ENCODE measurements around the gene ITPKA.
"Not testable (repeated sequence)": the region's sequence is repeated elsewhere in the genome, so short reads cannot be mapped to it uniquely, and the experiment has no call there.

Gene ITPKA

DNA sequence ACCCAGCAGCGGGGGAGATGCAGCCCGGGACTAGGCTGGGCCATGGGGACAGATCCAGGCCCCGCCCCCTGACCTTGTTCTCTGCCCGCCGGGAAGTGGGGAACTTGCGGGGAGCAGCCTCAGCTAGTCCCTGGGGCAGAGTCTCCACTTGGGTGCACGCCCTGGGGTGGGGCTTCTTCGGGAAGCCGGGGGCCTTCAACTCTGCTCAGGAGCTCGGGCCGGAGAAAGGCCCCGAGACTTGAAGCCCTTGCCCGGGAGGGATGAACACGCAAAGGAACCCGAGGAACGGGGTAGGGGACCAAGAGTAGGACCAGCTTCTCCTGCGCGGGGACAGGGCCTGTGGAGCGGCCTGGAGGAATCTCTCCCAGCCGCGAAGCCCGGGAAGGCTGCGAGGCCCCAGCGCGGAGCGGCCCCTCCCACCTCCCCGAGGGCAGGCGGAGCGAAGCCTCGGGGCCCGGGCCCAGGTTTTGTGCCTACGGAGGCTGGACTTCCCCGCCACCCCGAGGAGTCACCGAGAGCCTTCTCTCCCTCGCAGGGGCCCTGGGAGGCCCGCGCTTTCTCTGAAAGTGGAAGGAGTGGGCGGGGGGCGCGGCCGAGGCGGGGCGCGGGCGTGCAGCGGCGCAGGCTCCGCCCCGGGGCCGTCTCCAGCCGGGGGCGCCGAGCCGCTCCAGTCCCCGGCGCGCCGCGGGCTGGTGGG lies at the start of gene ITPKA:
Gene ITPKA (plus strand): TSS at position 670 of the 697 bp plus-strand sequence. CDS start 54 bp downstream, outside the sequence.
- H3K4me3 ChIP-seq (ENCODE audit: low read depth, low read length): peak within 1 kb of the TSS; percentile 71
- H3K27me3 ChIP-seq (ENCODE audit: control insufficient read depth, insufficient read depth, low read length): peaks cover 76% of the 10 kb centered on the region

DNA sequence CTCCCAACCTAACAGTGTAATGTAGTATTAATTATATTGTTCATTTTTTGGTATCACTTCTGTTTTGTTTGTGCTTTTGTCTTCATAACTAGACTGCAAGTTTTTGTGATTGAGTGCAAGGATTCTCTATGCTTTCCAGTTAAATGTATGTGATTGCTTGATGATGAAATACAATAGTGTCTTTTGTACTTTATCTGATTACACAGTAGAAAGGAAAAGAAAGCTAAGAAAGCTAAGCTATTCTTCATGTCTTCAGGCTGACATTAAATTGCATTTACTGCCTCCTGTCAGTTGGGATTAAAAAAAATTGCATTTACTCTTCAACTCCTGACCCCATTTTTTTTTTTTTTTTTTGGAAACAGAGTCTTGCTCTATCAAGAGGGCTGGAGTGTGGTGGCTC lies 48.3 kb upstream of the ITPKA start:
- Histone ChIP-seq H3K4me1 (ENCODE audit: control insufficient read depth, insufficient read depth, low read length) (no peaks in the 10 kb centered on the region), H3K36me3 (ENCODE audit: control insufficient read depth, insufficient read depth, low read length) (peaks cover 6% of the 10 kb centered on the region), H3K4me3 (ENCODE audit: low read depth, low read length) (no peak overlapping the region), H3K9me3 (ENCODE audit: control insufficient read depth, insufficient read depth, low read length) (no peaks in the 10 kb centered on the region), H3K27me3 (ENCODE audit: control insufficient read depth, insufficient read depth, low read length) (no peaks in the 10 kb centered on the region), H3K9ac (ENCODE audit: low read depth, low read length) (no peak overlapping the region)

More for the DNA sequence above, at the start of gene ITPKA:
- peaks cover 4% of the 10 kb centered on the region for H3K4me1 ChIP-seq (ENCODE audit: control insufficient read depth, insufficient read depth, low read length)
- H3K36me3 ChIP-seq (ENCODE audit: control insufficient read depth, insufficient read depth, low read length): no peaks in the 10 kb centered on the region
- no peak within 1 kb of the TSS for H3K9ac ChIP-seq (ENCODE audit: low read depth, low read length)
- no peaks in the 10 kb centered on the region for H3K9me3 ChIP-seq (ENCODE audit: control insufficient read depth, insufficient read depth, low read length)

DNA sequence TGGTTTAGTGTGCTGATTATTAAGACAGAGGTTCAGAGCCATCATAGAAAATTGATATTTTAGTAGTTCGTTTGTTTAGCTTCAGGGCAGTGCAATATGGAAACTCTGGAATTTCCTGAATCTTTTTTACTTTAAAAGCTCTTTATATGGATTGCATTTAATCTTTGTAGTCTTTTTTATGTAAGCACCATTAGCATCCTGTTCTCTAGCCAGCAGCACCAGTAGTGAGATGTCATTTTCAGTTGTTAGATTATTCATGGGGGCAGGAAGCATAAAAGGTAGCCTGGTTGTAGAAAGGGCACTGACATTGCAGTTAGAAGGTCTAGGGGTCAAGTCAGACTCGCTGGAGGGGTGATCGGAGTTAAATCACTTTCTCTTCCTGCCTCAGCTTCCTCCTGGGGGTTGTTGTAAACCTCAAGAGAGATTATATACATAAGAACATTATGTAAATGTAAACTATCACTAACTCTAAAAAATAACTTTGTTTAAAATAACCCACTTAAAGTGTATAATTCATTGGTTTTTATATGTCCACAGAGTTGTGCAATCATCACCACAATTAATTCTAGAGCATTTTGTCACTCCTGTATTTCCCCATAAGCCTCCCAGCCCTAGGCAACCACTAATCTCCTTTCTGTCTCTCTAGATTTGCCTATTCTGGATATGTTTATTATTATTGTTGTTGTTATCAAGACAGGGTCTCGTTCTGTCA lies 31.4 kb upstream of the ITPKA start:
- H3K36me3 ChIP-seq (ENCODE audit: control insufficient read depth, insufficient read depth, low read length): peaks cover 17% of the 10 kb centered on the region

DNA sequence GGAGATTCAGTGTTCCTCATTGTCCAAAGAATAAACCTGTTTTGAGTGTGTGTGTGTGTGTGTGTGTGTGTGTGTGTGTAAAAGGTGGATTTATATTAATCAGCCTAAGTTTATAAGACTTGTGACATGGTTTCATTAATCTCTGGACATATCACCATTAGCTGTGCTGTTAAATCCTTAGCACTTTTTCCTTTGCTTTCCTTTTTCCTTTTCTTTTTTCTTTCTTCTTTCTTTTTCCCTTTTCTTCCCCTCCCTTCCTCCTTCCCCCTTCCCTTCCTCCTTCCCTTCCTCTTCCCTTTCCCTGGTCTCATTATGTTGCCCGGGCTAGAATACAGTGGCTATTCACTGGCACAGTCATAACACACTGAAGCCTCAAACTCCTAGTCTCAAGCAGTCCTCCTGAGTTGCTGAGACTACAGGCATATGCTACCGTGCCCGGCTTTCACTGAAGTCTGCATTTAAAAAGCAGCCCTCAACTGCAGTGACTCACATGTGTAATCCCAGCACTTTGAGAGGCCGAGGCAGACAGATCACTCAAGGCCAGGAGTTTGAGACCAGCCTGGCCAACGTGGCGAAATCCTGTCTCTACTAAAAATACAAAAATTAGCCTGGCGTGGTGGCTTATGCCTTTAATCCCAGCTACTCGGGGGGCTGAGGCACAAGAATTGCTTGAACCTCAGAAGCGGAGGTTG lies 28.6 kb upstream of the ITPKA start:
- Histone ChIP-seq H3K36me3 (ENCODE audit: control insufficient read depth, insufficient read depth, low read length) (peaks cover 11% of the 10 kb centered on the region), H3K27me3 (ENCODE audit: control insufficient read depth, insufficient read depth, low read length) (no peaks in the 10 kb centered on the region), H3K9ac (ENCODE audit: low read depth, low read length) (no peak overlapping the region)

More for the DNA sequence above, 31.4 kb upstream of the ITPKA start:
- no peaks in the 10 kb centered on the region for H3K4me1 ChIP-seq (ENCODE audit: control insufficient read depth, insufficient read depth, low read length)
- H3K9ac ChIP-seq (ENCODE audit: low read depth, low read length): no peak overlapping the region
- no peak overlapping the region for H3K4me3 ChIP-seq (ENCODE audit: low read depth, low read length)
- no peaks in the 10 kb centered on the region for H3K27me3 ChIP-seq (ENCODE audit: control insufficient read depth, insufficient read depth, low read length)
- H3K9me3 ChIP-seq (ENCODE audit: control insufficient read depth, insufficient read depth, low read length): no peaks in the 10 kb centered on the region

DNA sequence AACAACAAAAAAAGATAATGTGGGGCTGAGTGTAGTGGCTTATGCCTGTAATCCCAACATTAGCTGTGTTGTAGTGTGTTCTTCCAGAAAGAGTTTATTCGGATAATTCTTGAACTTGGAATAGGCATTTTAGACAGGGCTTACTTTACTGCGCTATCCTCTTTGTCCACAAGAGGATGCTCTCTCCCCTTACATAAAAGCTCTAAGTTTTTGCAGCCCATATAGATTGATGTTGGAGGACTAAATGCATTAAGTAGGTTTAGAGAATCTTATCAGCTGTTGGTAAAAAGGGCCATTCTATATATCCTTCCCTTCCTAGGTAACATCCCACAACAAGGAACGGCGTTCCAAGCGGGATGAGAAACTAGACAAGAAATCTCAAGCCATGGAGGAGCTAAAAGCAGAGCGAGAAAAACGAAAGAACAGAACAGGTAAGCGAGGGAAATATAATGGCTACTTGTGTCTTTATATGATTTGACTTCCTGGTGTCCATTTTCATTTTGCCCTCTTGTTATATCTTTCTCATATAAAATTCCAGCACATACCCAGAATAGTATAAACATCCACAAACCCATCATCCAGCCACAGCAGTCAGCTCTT lies 27.8 kb upstream of the ITPKA start:
- no peaks in the 10 kb centered on the region for H3K27me3 ChIP-seq (ENCODE audit: control insufficient read depth, insufficient read depth, low read length)
- H3K36me3 ChIP-seq (ENCODE audit: control insufficient read depth, insufficient read depth, low read length): peaks cover 15% of the 10 kb centered on the region
- no peaks in the 10 kb centered on the region for H3K9me3 ChIP-seq (ENCODE audit: control insufficient read depth, insufficient read depth, low read length)
- H3K4me3 ChIP-seq (ENCODE audit: low read depth, low read length): no peak overlapping the region
- H3K4me1 ChIP-seq (ENCODE audit: control insufficient read depth, insufficient read depth, low read length): no peaks in the 10 kb centered on the region
- no peak overlapping the region for H3K9ac ChIP-seq (ENCODE audit: low read depth, low read length)

More for the DNA sequence above, 28.6 kb upstream of the ITPKA start:
- Histone ChIP-seq H3K4me3 (ENCODE audit: low read depth, low read length) (no peak overlapping the region), H3K4me1 (ENCODE audit: control insufficient read depth, insufficient read depth, low read length) (no peaks in the 10 kb centered on the region), H3K9me3 (ENCODE audit: control insufficient read depth, insufficient read depth, low read length) (no peaks in the 10 kb centered on the region)

DNA sequence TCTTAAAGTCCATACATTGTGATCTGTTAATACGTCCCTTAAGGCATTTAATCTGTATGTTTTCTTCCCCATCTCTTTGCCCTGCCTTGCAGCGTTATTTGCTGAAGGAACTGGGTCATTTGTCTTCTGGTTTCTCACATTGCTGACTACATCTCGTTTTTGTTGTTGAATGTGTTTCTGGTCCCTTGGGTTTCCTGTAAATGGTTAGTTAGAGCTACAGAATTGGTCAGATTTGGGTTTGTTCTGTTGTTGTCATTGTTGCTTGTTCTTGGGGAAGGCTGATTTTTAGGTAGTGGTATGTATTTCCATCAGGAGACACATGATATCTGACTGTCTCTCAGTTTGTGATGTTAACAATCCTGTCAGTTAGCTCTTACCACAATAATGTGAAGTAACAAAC lies 27.0 kb upstream of the ITPKA start:
- Histone ChIP-seq H3K4me1 (ENCODE audit: control insufficient read depth, insufficient read depth, low read length) (no peaks in the 10 kb centered on the region), H3K27me3 (ENCODE audit: control insufficient read depth, insufficient read depth, low read length) (no peaks in the 10 kb centered on the region), H3K9ac (ENCODE audit: low read depth, low read length) (no peak overlapping the region), H3K9me3 (ENCODE audit: control insufficient read depth, insufficient read depth, low read length) (no peaks in the 10 kb centered on the region), H3K4me3 (ENCODE audit: low read depth, low read length) (no peak overlapping the region), H3K36me3 (ENCODE audit: control insufficient read depth, insufficient read depth, low read length) (peaks cover 15% of the 10 kb centered on the region)

DNA sequence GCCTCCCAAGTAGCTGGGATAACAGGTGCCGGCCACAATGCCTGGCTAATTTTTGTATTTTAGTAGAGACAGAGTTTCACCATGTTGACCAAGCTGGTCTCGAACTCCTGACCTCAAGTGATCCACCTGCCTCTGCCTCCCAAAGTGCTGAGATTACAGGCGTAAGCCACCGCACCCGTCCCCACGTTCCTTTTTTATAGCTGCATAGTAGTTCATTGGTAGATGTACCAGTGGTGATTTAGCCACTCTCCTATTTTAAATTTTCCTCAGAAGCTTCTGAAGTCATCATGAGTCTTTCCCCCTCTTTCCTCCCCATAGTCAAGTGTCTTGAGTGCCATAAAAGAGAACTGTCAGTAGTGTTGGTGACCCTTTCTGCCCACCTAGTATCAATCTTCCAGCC lies 24.0 kb upstream of the ITPKA start:
- H3K9ac ChIP-seq (ENCODE audit: low read depth, low read length); H3K4me3 ChIP-seq (ENCODE audit: low read depth, low read length); H3K9me3 ChIP-seq (ENCODE audit: control insufficient read depth, insufficient read depth, low read length); H3K27me3 ChIP-seq (ENCODE audit: control insufficient read depth, insufficient read depth, low read length); H3K4me1 ChIP-seq (ENCODE audit: control insufficient read depth, insufficient read depth, low read length): not testable (repeated sequence)
- peaks cover 23% of the 10 kb centered on the region for H3K36me3 ChIP-seq (ENCODE audit: control insufficient read depth, insufficient read depth, low read length)

DNA sequence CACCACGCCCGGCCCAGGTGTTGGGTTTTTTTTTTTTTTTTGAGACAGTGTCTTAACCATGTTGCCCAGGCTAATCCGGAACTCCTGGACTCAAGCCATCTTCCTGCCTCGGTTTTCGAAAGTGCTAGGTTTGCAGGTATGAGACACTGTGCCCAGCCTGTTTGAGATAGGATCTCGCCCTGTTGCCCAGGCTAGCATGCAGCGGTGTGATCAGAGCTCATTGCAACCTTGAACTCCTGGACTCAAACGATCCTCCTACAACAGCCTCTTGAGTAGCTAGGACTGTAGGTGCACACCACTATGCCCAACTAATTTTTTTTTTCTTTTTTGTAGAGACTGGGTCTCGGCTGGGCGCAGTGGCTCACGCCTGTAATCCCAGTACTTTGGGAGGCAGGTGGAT lies 20.3 kb upstream of the ITPKA start:
- peaks cover 35% of the 10 kb centered on the region for H3K36me3 ChIP-seq (ENCODE audit: control insufficient read depth, insufficient read depth, low read length)
- no peak overlapping the region for H3K4me3 ChIP-seq (ENCODE audit: low read depth, low read length)
- H3K9me3 ChIP-seq (ENCODE audit: control insufficient read depth, insufficient read depth, low read length): no peaks in the 10 kb centered on the region
- H3K9ac ChIP-seq (ENCODE audit: low read depth, low read length): no peak overlapping the region
- no peaks in the 10 kb centered on the region for H3K4me1 ChIP-seq (ENCODE audit: control insufficient read depth, insufficient read depth, low read length)
- no peaks in the 10 kb centered on the region for H3K27me3 ChIP-seq (ENCODE audit: control insufficient read depth, insufficient read depth, low read length)

DNA sequence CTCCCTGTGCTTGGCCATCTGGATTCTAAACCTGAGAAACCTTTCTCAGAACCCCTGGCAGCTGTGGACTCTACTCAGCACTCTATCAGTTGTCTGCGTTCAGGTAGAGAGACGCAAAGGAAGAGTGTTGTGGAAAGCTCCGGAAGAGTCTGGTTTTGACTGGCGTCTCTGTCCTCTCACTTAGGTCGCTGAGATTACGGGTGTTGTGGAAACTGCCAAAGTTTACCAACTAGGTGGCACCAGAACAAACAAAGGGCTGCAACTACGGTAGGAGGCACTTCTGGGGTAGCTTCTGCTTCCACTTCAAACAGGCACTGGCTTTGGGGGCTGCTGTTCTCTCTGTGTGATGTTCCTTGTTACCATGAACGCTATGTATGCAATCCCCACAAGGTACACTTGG lies 19.2 kb upstream of the ITPKA start:
- Histone ChIP-seq H3K4me1 (ENCODE audit: control insufficient read depth, insufficient read depth, low read length) (no peaks in the 10 kb centered on the region), H3K36me3 (ENCODE audit: control insufficient read depth, insufficient read depth, low read length) (peaks cover 44% of the 10 kb centered on the region), H3K27me3 (ENCODE audit: control insufficient read depth, insufficient read depth, low read length) (no peaks in the 10 kb centered on the region)

DNA sequence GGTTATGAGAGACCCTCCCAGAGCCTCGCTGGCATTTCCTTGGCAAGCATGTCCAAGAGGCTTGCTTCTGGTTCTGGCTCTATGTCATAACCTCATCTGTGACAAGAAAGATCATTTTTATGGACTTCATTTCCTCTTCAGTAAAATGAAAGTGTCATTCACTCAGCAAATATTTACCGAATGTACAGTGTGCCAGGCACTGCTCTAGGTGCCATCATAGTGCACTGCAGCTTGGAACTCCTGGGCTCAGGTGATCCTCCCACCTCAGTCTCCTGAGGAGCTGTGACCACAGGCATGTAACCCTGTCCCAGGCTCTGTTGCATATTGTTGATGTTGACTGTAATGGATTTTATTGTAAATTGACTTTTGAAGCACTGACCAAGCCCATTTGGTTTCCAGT lies 18.7 kb upstream of the ITPKA start:
- H3K4me3 ChIP-seq (ENCODE audit: low read depth, low read length): no peak overlapping the region
- H3K9me3 ChIP-seq (ENCODE audit: control insufficient read depth, insufficient read depth, low read length): no peaks in the 10 kb centered on the region
- no peaks in the 10 kb centered on the region for H3K27me3 ChIP-seq (ENCODE audit: control insufficient read depth, insufficient read depth, low read length)
- H3K36me3 ChIP-seq (ENCODE audit: control insufficient read depth, insufficient read depth, low read length): peaks cover 44% of the 10 kb centered on the region
- H3K4me1 ChIP-seq (ENCODE audit: control insufficient read depth, insufficient read depth, low read length): no peaks in the 10 kb centered on the region
- no peak overlapping the region for H3K9ac ChIP-seq (ENCODE audit: low read depth, low read length)

More for the DNA sequence above, 19.2 kb upstream of the ITPKA start:
- Histone ChIP-seq H3K9me3 (ENCODE audit: control insufficient read depth, insufficient read depth, low read length) (no peaks in the 10 kb centered on the region), H3K4me3 (ENCODE audit: low read depth, low read length) (no peak overlapping the region), H3K9ac (ENCODE audit: low read depth, low read length) (no peak overlapping the region)

DNA sequence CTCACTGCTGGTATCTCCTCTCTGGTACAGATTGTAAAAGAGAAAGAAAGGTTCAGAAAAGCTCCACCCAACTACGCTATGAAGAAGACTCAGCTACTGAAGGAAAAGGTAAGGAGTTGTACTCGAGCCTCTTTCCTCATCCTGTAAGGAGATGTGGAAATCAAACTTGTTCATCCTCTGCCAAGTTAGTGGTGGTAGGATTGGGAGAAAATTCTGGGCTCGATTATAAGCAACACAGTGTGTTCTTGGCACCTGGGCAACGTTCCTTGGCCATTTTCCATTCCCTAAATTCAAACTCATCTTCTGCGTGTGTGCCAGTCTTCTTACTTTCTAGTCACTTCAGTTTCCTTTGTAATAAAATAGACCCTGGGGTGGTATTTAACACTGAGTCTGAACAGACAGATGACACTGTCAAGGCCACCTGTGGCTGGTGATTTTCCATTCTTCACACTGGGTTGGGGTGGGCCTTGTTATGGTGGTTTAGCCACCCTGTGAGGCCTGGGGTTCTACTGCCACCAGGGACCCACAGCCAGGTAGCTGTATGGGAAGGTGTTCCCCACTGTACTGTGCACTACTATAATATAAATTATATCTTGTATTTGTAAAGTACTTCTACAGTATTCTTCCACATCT lies 17.1 kb upstream of the ITPKA start:
- Histone ChIP-seq H3K4me3 (ENCODE audit: low read depth, low read length) (no peak overlapping the region), H3K4me1 (ENCODE audit: control insufficient read depth, insufficient read depth, low read length) (no peaks in the 10 kb centered on the region), H3K27me3 (ENCODE audit: control insufficient read depth, insufficient read depth, low read length) (no peaks in the 10 kb centered on the region), H3K9me3 (ENCODE audit: control insufficient read depth, insufficient read depth, low read length) (no peaks in the 10 kb centered on the region), H3K36me3 (ENCODE audit: control insufficient read depth, insufficient read depth, low read length) (peaks cover 42% of the 10 kb centered on the region), H3K9ac (ENCODE audit: low read depth, low read length) (no peak overlapping the region)
